ENCODE data around the gene TRPC6.

Gene TRPC6

GRCh38 chr11:101509922-101510321 lies 73.9 kb downstream of the TRPC6 start:
- no peaks in the 10 kb centered on the region for H4K20me1 ChIP-seq (ENCODE audit: insufficient read depth, low read length, poor library complexity, severe bottlenecking)
- H3F3A ChIP-seq (ENCODE audit: low read depth) = no peaks in the 10 kb centered on the region
- no peaks in the 10 kb centered on the region for H3K9me2 ChIP-seq (replicated peaks; ENCODE audit: low read depth, low read length)
- no peaks in the 10 kb centered on the region for H3K27me3 ChIP-seq (ENCODE audit: insufficient read depth, low read length, poor library complexity, severe bottlenecking)
- H3K4me3 ChIP-seq (ENCODE audit: low read length, poor library complexity, severe bottlenecking) = no peak overlapping the region
- no peaks in the 10 kb centered on the region for H3K79me2 ChIP-seq (ENCODE audit: insufficient read depth, low read length)
- H3K4me2 ChIP-seq (ENCODE audit: low read depth, low read length, poor library complexity, severe bottlenecking) = no peak overlapping the region
- H3K9ac ChIP-seq (ENCODE audit: low read depth, low read length, poor library complexity, severe bottlenecking) = no peak overlapping the region
- H2AFZ ChIP-seq (ENCODE audit: low read length) = no peak overlapping the region
- no peaks in the 10 kb centered on the region for H3K36me3 ChIP-seq (ENCODE audit: insufficient read depth, low read length)
- no peaks in the 10 kb centered on the region for H3K4me1 ChIP-seq (ENCODE audit: insufficient read depth, low read length, poor library complexity, severe bottlenecking)
- no peaks in the 10 kb centered on the region for H3K9me3 ChIP-seq (ENCODE audit: insufficient read depth, low read depth, low read length)
- TF ChIP-seq CTCF (conservative IDR thresholded peaks at IDR 0.05; ENCODE audit: low read length) (no peak), EZH2phosphoT487 (IDR thresholded peaks at IDR 0.05; ENCODE audit: borderline replicate concordance) (no peak)

GRCh38 chr11:101508370-101508769 lies 75.4 kb downstream of the TRPC6 start:
- Histone ChIP-seq H3K4me3 (ENCODE audit: low read length, poor library complexity, severe bottlenecking) (no peak overlapping the region), H4K20me1 (ENCODE audit: insufficient read depth, low read length, poor library complexity, severe bottlenecking) (no peaks in the 10 kb centered on the region), H3K9ac (ENCODE audit: low read depth, low read length, poor library complexity, severe bottlenecking) (no peak overlapping the region), H3K4me1 (ENCODE audit: insufficient read depth, low read length, poor library complexity, severe bottlenecking) (no peaks in the 10 kb centered on the region), H3K79me2 (ENCODE audit: insufficient read depth, low read length) (no peaks in the 10 kb centered on the region), H3K27me3 (ENCODE audit: insufficient read depth, low read length, poor library complexity, severe bottlenecking) (no peaks in the 10 kb centered on the region), H2AFZ (ENCODE audit: low read length) (no peak overlapping the region), H3K4me2 (ENCODE audit: low read depth, low read length, poor library complexity, severe bottlenecking) (no peak overlapping the region), H3K36me3 (ENCODE audit: insufficient read depth, low read length) (no peaks in the 10 kb centered on the region), H3K9me2 (replicated peaks; ENCODE audit: low read depth, low read length) (no peaks in the 10 kb centered on the region), H3K9me3 (ENCODE audit: insufficient read depth, low read depth, low read length) (no peaks in the 10 kb centered on the region), H3F3A (ENCODE audit: low read depth) (no peaks in the 10 kb centered on the region)
- no peak for TF ChIP-seq CTCF (conservative IDR thresholded peaks at IDR 0.05; ENCODE audit: low read length)
- TF ChIP-seq EZH2phosphoT487 (IDR thresholded peaks at IDR 0.05; ENCODE audit: borderline replicate concordance) = no peak

- no peak overlapping the region for H3K4me2 ChIP-seq (ENCODE audit: low read depth, low read length, poor library complexity, severe bottlenecking)
- H2AFZ ChIP-seq (ENCODE audit: low read length) = no peak overlapping the region
- no peaks in the 10 kb centered on the region for H3K4me1 ChIP-seq (ENCODE audit: insufficient read depth, low read length, poor library complexity, severe bottlenecking)
- H4K20me1 ChIP-seq (ENCODE audit: insufficient read depth, low read length, poor library complexity, severe bottlenecking) = no peaks in the 10 kb centered on the region
- H3K4me3 ChIP-seq (ENCODE audit: low read length, poor library complexity, severe bottlenecking) = no peak overlapping the region
- H3K79me2 ChIP-seq (ENCODE audit: insufficient read depth, low read length) = no peaks in the 10 kb centered on the region
- H3K36me3 ChIP-seq (ENCODE audit: insufficient read depth, low read length) = no peaks in the 10 kb centered on the region
- H3K27me3 ChIP-seq (ENCODE audit: insufficient read depth, low read length, poor library complexity, severe bottlenecking) = no peaks in the 10 kb centered on the region
- no peaks in the 10 kb centered on the region for H3F3A ChIP-seq (ENCODE audit: low read depth)
- no peaks in the 10 kb centered on the region for H3K9me2 ChIP-seq (replicated peaks; ENCODE audit: low read depth, low read length)
- no peak overlapping the region for H3K9ac ChIP-seq (ENCODE audit: low read depth, low read length, poor library complexity, severe bottlenecking)
- no peaks in the 10 kb centered on the region for H3K9me3 ChIP-seq (ENCODE audit: insufficient read depth, low read depth, low read length)
- no peak for TF ChIP-seq CTCF (conservative IDR thresholded peaks at IDR 0.05; ENCODE audit: low read length)
- no peak for TF ChIP-seq EZH2phosphoT487 (IDR thresholded peaks at IDR 0.05; ENCODE audit: borderline replicate concordance)
Observed at GRCh38 chr11:101498891-101499290, 84.9 kb downstream of the TRPC6 start.
